H9 (cell line): ENCODE results near the gene IL1RL2. TPM values are rescaled to one million over a fixed set of nuclear protein-coding genes. Genes with fewer than 3 reads are reported as not detected.

Source experiments
- DNase-seq: peaks from one replicate; pipeline ENCODE4 v3.0.0-alpha.2; 2017
- H2AFZ ChIP-seq: one replicate; pipeline ENCODE4 v1.6.1; 2013; ENCODE audit warnings: mild to moderate bottlenecking, low read length, control low read depth, moderate library complexity
- H2AK5ac ChIP-seq: 2 replicates; pipeline ENCODE4 v1.6.1; 2013; ENCODE audit warnings: low read length, control low read depth, mixed read lengths; ENCODE audit not compliant: insufficient read length
- H2BK120ac ChIP-seq: one replicate; pipeline ENCODE4 v1.6.1; 2013; ENCODE audit warnings: low read depth, mild to moderate bottlenecking, low read length, control low read depth, inconsistent platforms; ENCODE audit not compliant: poor library complexity, severe bottlenecking
- H2BK12ac ChIP-seq: 2 replicates; pipeline ENCODE4 v1.6.1; 2013; ENCODE audit warnings: low read length, control low read depth, mixed read lengths, low read depth; ENCODE audit not compliant: insufficient read length
- H2BK15ac ChIP-seq: 2 replicates; pipeline ENCODE4 v1.6.1; 2013; ENCODE audit warnings: low read depth, low read length, control low read depth
- H2BK20ac ChIP-seq: one replicate; pipeline ENCODE4 v1.6.1; 2013; ENCODE audit warnings: low read depth, mild to moderate bottlenecking, low read length, control low read depth, inconsistent platforms; ENCODE audit not compliant: poor library complexity, severe bottlenecking
- H2BK5ac ChIP-seq: 2 replicates; pipeline ENCODE4 v1.6.1; 2013; ENCODE audit warnings: low read length, control low read depth, mixed read lengths; ENCODE audit not compliant: insufficient read length
- H3K14ac ChIP-seq: 2 replicates; pipeline ENCODE4 v1.6.1; 2013; ENCODE audit warnings: low read length, control low read depth; ENCODE audit not compliant: insufficient read depth
- H3K18ac ChIP-seq: 2 replicates; pipeline ENCODE4 v1.6.1; 2013; ENCODE audit warnings: low read depth, mild to moderate bottlenecking, mixed read lengths, low read length, control low read depth; ENCODE audit not compliant: insufficient read length
- H3K23ac ChIP-seq: 2 replicates; pipeline ENCODE4 v1.6.1; 2013; ENCODE audit warnings: low read length, control low read depth, mixed read lengths, low read depth; ENCODE audit not compliant: insufficient read length
- H3K23me2 ChIP-seq: 2 replicates; pipeline ENCODE4 v1.6.1; 2013; ENCODE audit warnings: low read depth, mild to moderate bottlenecking, mixed read lengths, low read length, control low read depth; ENCODE audit not compliant: insufficient read length, poor library complexity, severe bottlenecking
- H3K27ac ChIP-seq: 2 replicates; pipeline ENCODE4 v1.5.1; 2013; ENCODE audit warnings: low read length, control low read depth, mixed read lengths, low read depth; ENCODE audit not compliant: insufficient read length
- H3K27me3 ChIP-seq: 2 replicates; pipeline ENCODE4 v1.6.1; 2013; ENCODE audit warnings: low read length, control low read depth, inconsistent platforms; ENCODE audit not compliant: insufficient read depth
- H3K4ac ChIP-seq: 2 replicates; pipeline ENCODE4 v1.6.1; 2013; ENCODE audit warnings: low read depth, mild to moderate bottlenecking, control low read depth, inconsistent platforms, low read length, moderate library complexity
- H3K4me1 ChIP-seq: 2 replicates; pipeline ENCODE4 v1.6.1; 2013; ENCODE audit warnings: low read length, control low read depth, inconsistent platforms; ENCODE audit not compliant: insufficient read depth
- H3K4me2 ChIP-seq: 2 replicates; pipeline ENCODE4 v1.6.1; 2013; ENCODE audit warnings: low read length, control low read depth, mixed read lengths; ENCODE audit not compliant: insufficient read length, insufficient read depth
- H3K56ac ChIP-seq: 2 replicates; pipeline ENCODE4 v1.6.1; 2013; ENCODE audit warnings: low read depth, mild to moderate bottlenecking, mixed read lengths, low read length, control low read depth; ENCODE audit not compliant: insufficient read length
- H3K79me1 ChIP-seq: 2 replicates; pipeline ENCODE4 v1.6.1; 2013; ENCODE audit warnings: low read depth, mild to moderate bottlenecking, moderate library complexity, low read length, control low read depth, inconsistent platforms; ENCODE audit not compliant: insufficient read depth, poor library complexity, severe bottlenecking
- H3K79me2 ChIP-seq: 2 replicates; pipeline ENCODE4 v1.6.1; 2013; ENCODE audit warnings: low read length, control low read depth, inconsistent platforms; ENCODE audit not compliant: insufficient read depth
- H3K9ac ChIP-seq: 2 replicates; pipeline ENCODE4 v1.6.1; 2013; ENCODE audit warnings: low read length, control low read depth, mixed read lengths; ENCODE audit not compliant: insufficient read length; ENCODE audit errors: extremely low read depth
- H3K9me3 ChIP-seq: one replicate; pipeline ENCODE4 v1.6.1; 2013; ENCODE audit warnings: low read depth, low read length, inconsistent platforms; ENCODE audit not compliant: control insufficient read depth
- H3T11ph ChIP-seq: one replicate; pipeline ENCODE4 v1.6.1; 2013; ENCODE audit warnings: mild to moderate bottlenecking, low read length, control low read depth, inconsistent platforms
- H4K20me1 ChIP-seq: one replicate; pipeline ENCODE4 v1.6.1; 2013; ENCODE audit not compliant: control insufficient read depth, insufficient read length, insufficient read depth
- H4K5ac ChIP-seq: 2 replicates; pipeline ENCODE4 v1.6.1; 2013; ENCODE audit warnings: low read depth, mild to moderate bottlenecking, mixed read lengths, low read length, control low read depth; ENCODE audit not compliant: insufficient read length
- H4K8ac ChIP-seq: replicated peaks from 2 replicates; pipeline ENCODE4 v1.6.1; 2013; ENCODE audit warnings: low read length, control low read depth, mixed read lengths, low read depth; ENCODE audit not compliant: insufficient read length
- H4K91ac ChIP-seq: 2 replicates; pipeline ENCODE4 v1.6.1; 2013; ENCODE audit warnings: low read depth, mild to moderate bottlenecking, moderate library complexity, mixed read lengths, low read length, control low read depth; ENCODE audit not compliant: insufficient read length
- H3K27ac Mint-ChIP-seq, 3 experiments: 2 replicates in 2 of 3; 3 replicates in 1 of 3; pipeline ENCODE4 v1.8.0; 2020 to 2021; ENCODE audit warnings: mixed read lengths in 3 of 3, mild to moderate bottlenecking in 1 of 3, moderate library complexity in 1 of 3
- H3K27me3 Mint-ChIP-seq: 2 replicates; pipeline ENCODE4 v1.8.0; 2021; ENCODE audit warnings: low read depth, mild to moderate bottlenecking, moderate library complexity, mixed read lengths
- H3K36me3 Mint-ChIP-seq, 3 experiments: 2 replicates in 2 of 3; 3 replicates in 1 of 3; pipeline ENCODE4 v1.8.0; 2020 to 2021; ENCODE audit warnings: low read depth in 3 of 3, mixed read lengths in 3 of 3; ENCODE audit not compliant: insufficient read depth in 1 of 3
- H3K4me1 Mint-ChIP-seq, 2 experiments: 2 replicates each; pipeline ENCODE4 v1.8.0; 2020; ENCODE audit warnings: mixed read lengths in 2 of 2
- H3K4me3 Mint-ChIP-seq, 2 experiments: 2 replicates in 1 of 2; 3 replicates in 1 of 2; pipeline ENCODE4 v1.8.0; 2020 to 2021; ENCODE audit warnings: mild to moderate bottlenecking in 2 of 2, mixed read lengths in 2 of 2, moderate library complexity in 1 of 2
- H3K9me3 Mint-ChIP-seq, 2 experiments: 2 replicates in 1 of 2; 3 replicates in 1 of 2; pipeline ENCODE4 v1.8.0; 2020; ENCODE audit warnings: mild to moderate bottlenecking in 2 of 2, mixed read lengths in 2 of 2, moderate library complexity in 1 of 2
- CTCF ChIP-seq: fragments of 200-600 bp; sonication (generic); conservative IDR thresholded peaks from 3 replicates; pipeline ENCODE4 v1.8.0; 2021; ENCODE audit warnings: antibody characterized with exemption, mild to moderate bottlenecking
- WGBS: extraction: QIAGEN DNeasy Blood & Tissue Kit; methylation state at CpG from one replicate; pipeline ENCODE4 v1.1.7; 2013; ENCODE audit warnings: missing lambda C conversion rate, low lambda C conversion rate, mixed read lengths; ENCODE audit not compliant: insufficient read length; ENCODE audit errors: extremely low coverage; 5-methylcytosine and 5-hydroxymethylcytosine counted together
- total RNA-seq: library from RNA; stranded (reverse); gene quantifications from 2 replicates; pipeline ENCODE4 v1.2.1, GENCODE V29; 2021

IL1RL2 gene
- total RNA-seq, 1 experiment from 2014 or later = not detected

- Mint-ChIP-seq H3K4me1 (no peaks in the 10 kb centered on the region), H3K27ac (no peak overlapping the region), H3K27me3 (peaks cover 7% of the 10 kb centered on the region), H3K9me3 (peaks cover 7 to 8% of the 10 kb centered on the region in 2 experiments), H3K36me3 (peaks cover 2 to 6% (median 4%) of the 10 kb centered on the region in 3 experiments; a peak in 4 of 7 replicates), H3K4me3 (no peak overlapping the region)
- Histone ChIP-seq H2BK15ac (no peak overlapping the region), H3K56ac (no peak overlapping the region), H3K79me2 (no peaks in the 10 kb centered on the region), H4K91ac (no peak overlapping the region), H4K8ac (no peak overlapping the region), H3K27me3 (no peaks in the 10 kb centered on the region), H2BK20ac (no peak overlapping the region), H2BK5ac (no peak overlapping the region), H3K14ac (no peak overlapping the region), H3K4me2 (no peak overlapping the region), H3K9ac (no peak overlapping the region), H4K20me1 (no peaks in the 10 kb centered on the region), H2BK12ac (no peak overlapping the region), H3K23ac (no peak overlapping the region), H3T11ph (no peak overlapping the region), H2AFZ (no peak overlapping the region), H2AK5ac (no peak overlapping the region), H4K5ac (no peak overlapping the region), H3K23me2 (no peaks in the 10 kb centered on the region), H2BK120ac (no peak overlapping the region), H3K4me1 (no peaks in the 10 kb centered on the region), H3K27ac (no peak overlapping the region), H3K18ac (no peak overlapping the region), H3K79me1 (no peaks in the 10 kb centered on the region), H3K9me3 (no peaks in the 10 kb centered on the region), H3K4ac (no peak overlapping the region)
- WGBS = no CpG with 5 or more reads among the region's 6 CpGs
- DNase-seq = no peak
- no peak for TF ChIP-seq CTCF
These were observed 86.9 kb downstream of the IL1RL2 start for GRCh38 chr2:102273619-102274211.
